Stimulated activated naive CD8-positive, alpha-beta T cell treated with anti-CD3 and anti-CD28 coated beads, Interleukin-15, Interleukin-2, amounts not matched to agents 100 ng/mL and 50 ng/mL, for 24 hours (primary cell): ENCODE results near the gene CIAPIN1.
"Not testable (repeated sequence)": the region's sequence is repeated elsewhere in the genome, so short reads cannot be mapped to it uniquely, and the experiment has no call there.

Source experiments
- H3K27ac Mint-ChIP-seq: one replicate; pipeline ENCODE4 v1.8.0; 2021; ENCODE audit warnings: mild to moderate bottlenecking, mixed read lengths
- H3K27me3 Mint-ChIP-seq: one replicate; pipeline ENCODE4 v1.8.0; 2021; ENCODE audit warnings: mixed read lengths
- H3K36me3 Mint-ChIP-seq: one replicate; pipeline ENCODE4 v1.8.0; 2021; ENCODE audit warnings: low read depth, mixed read lengths
- H3K4me1 Mint-ChIP-seq: one replicate; pipeline ENCODE4 v1.8.0; 2021; ENCODE audit warnings: low read depth, mixed read lengths
- H3K4me3 Mint-ChIP-seq: one replicate; pipeline ENCODE4 v1.8.0; 2021; ENCODE audit warnings: mild to moderate bottlenecking, mixed read lengths
- H3K9me3 Mint-ChIP-seq: one replicate; pipeline ENCODE4 v1.8.0; 2021; ENCODE audit warnings: mixed read lengths

Gene CIAPIN1

DNA sequence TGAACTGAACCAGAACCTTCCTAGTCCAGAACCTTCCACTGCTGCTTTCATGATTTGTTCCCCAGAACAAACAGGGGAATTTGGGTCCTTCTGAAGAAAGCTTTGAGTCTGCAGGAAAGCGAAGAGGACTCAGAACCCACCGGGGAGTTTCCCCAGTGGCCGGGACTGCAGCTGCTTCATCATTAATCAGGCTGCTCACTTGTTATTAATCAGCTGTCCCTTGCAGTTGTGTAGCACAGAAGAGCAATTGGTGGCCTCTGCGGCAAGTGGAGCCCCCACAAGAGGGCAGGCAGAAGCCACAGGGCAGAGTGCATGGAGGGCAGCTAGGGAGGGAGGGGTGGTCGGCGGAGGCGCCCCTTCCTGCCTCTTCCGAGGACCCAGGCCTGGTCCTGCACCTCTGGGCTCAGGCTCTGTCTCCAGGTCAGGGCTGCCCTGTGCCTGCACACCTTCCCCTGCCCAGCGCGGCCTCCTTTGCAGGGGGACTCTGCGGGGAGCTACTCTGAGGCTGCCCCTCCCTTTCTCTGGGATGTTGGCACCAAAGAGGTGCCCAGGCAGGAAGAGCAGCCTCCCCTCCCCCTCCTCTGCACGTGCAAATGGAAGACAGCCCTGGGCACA, 35.7 kb downstream of the CIAPIN1 start:
- Mint-ChIP-seq H3K4me1 (peaks cover 21% of the 10 kb centered on the region), H3K27ac (no peak overlapping the region), H3K4me3 (no peak overlapping the region)

DNA sequence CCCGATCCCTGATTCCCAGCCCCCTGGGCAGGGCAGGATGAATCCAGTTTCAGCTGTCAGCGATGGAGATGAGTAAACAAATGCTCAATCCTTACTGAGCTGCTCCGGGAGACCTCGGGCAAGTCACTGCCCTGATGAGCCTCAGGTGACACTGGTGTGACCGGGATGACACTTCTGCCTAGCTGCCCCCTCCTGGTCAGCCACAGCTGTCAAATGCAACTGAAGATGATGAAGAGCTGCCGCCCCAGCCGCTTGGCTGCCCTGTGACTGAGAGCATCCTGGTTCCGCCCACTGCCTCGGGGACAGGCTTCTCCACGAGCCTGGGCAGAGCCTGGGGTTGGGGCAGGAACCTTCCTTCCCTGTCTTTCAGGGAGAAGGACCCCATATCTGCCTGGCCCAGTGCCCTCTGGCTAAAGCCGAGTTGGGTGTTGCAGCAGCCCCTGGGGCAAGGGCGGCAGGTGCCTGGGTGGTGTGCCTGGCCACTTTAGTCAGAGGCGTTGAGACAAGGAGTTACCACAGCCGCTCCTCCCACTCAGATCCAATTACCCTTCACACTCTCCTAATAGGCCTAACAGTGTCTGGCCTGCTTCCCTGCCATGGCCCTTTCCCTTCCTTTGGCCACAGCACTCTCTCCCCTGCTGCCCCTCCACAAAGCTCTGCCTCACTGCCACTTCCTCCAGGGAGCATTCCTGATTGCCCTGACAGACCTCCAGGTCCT, 37.2 kb downstream of the CIAPIN1 start:
- H3K27me3 Mint-ChIP-seq, result no peaks in the 10 kb centered on the region
- H3K36me3 Mint-ChIP-seq, result no peaks in the 10 kb centered on the region
- no peaks in the 10 kb centered on the region for H3K9me3 Mint-ChIP-seq
- peak overlapping the region; percentile 18 for H3K27ac Mint-ChIP-seq
- H3K4me3 Mint-ChIP-seq, result no peak overlapping the region
- peaks cover 21% of the 10 kb centered on the region for H3K4me1 Mint-ChIP-seq

More for the DNA sequence above, 35.7 kb downstream of the CIAPIN1 start:
- Mint-ChIP-seq H3K36me3 (no peaks in the 10 kb centered on the region), H3K27me3 (no peaks in the 10 kb centered on the region), H3K9me3 (no peaks in the 10 kb centered on the region)

DNA sequence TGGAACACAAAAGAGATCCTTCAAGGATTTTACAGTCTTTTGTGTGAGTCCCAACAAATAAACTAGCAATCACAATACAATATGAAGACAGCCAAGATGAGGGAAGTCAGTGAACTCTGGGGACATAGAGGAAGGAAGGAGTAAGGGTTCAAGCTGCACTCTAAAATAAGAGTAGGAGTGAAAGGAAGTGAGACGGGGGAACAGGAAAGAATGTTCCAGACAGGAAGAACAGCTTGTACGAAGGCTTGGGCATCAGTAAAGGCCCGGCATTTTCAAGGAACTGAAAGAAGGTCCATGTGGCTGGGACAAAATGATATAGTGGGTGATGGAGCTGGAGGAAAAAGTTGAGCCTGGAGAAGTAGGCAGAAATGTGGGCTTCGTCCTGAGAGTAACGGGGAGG, 38.1 kb downstream of the CIAPIN1 start:
- Mint-ChIP-seq H3K9me3 (no peaks in the 10 kb centered on the region), H3K27ac (no peak overlapping the region), H3K4me3 (no peak overlapping the region), H3K4me1 (peaks cover 22% of the 10 kb centered on the region), H3K36me3 (no peaks in the 10 kb centered on the region), H3K27me3 (no peaks in the 10 kb centered on the region)

DNA sequence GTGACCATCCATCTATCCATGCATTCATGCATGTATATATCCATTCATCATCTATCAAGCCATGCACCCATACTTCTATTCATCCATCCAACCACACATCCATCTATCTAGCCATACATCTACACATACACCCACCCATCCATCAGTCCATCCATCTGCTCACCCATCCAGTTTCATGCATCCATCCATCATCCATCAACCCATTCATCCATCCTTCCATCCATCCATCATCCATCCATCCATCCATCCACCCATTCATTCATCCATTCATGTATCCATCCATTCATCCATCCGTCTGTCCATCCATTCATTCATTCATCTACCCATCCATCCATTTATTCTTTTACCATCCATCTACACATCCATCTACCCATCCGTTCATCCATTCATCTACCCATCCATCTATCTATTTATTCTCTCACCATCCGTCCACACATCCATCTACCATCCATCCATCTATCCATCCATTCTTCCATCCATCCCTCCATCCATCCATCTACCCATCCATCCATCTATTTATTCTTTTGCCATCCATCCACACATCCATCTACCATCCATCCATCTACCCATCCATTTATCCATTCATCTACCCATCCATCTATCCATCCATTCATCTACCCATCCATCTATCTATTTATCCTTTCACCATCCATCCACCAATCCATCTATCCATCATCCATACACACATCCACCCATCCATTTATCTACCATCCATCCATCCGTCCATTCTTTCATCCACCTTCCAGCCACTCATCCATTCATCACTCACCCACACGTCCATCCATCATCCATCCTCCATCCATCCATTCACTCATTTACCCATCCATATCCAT, 39.4 kb downstream of the CIAPIN1 start:
- no peaks in the 10 kb centered on the region for H3K36me3 Mint-ChIP-seq
- no peak overlapping the region for H3K4me3 Mint-ChIP-seq
- no peak overlapping the region for H3K27ac Mint-ChIP-seq
- no peaks in the 10 kb centered on the region for H3K9me3 Mint-ChIP-seq
- peaks cover 14% of the 10 kb centered on the region for H3K4me1 Mint-ChIP-seq
- H3K27me3 Mint-ChIP-seq, result no peaks in the 10 kb centered on the region

DNA sequence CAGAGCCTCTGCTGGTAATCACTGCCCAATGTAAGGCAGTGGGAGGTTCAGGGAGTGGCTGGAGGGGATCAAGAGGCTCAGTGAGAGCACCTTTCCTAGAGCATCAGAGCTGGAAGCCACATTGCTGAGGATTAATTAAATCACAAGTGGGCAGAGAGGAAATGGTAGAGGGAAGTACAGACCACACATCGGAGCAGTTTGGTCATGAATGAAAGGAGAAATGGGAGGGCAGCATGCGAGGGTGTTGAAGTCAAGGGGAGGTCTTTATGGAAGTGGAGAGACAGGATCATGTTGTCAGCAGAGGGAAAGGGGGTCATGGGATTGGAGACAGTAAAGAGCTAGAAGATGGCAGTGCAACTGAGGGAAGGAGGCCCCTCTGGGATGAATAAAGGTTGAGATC, 40.3 kb downstream of the CIAPIN1 start:
- no peaks in the 10 kb centered on the region for H3K27me3 Mint-ChIP-seq
- no peak overlapping the region for H3K27ac Mint-ChIP-seq
- H3K4me3 Mint-ChIP-seq, result no peak overlapping the region
- H3K9me3 Mint-ChIP-seq, result no peaks in the 10 kb centered on the region
- H3K36me3 Mint-ChIP-seq, result no peaks in the 10 kb centered on the region
- peaks cover 14% of the 10 kb centered on the region for H3K4me1 Mint-ChIP-seq

DNA sequence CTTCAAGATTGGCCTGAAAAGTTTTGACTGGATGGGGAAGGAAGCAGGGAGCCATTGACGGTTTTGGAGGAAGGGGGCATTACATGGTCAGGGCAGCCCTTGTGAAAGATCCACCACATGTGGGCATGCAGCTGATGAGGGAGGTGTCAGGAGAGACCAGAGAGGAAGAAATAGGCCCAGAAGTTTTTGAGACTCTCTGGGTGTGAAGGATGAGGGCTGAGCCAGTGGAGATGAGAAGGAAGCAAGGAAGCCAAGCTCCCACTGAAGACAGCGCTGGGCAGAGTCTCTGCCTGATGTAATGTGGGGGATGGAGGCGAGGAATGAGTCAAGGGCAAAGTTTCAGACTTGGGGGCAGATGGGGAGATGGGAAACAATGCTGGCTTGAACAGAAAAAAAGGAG, 42.1 kb downstream of the CIAPIN1 start:
- no peaks in the 10 kb centered on the region for H3K27me3 Mint-ChIP-seq
- H3K4me1 Mint-ChIP-seq, result peaks cover 10% of the 10 kb centered on the region
- H3K9me3 Mint-ChIP-seq, result no peaks in the 10 kb centered on the region
- H3K4me3 Mint-ChIP-seq, result no peak overlapping the region
- H3K36me3 Mint-ChIP-seq, result no peaks in the 10 kb centered on the region
- H3K27ac Mint-ChIP-seq, result no peak overlapping the region

DNA sequence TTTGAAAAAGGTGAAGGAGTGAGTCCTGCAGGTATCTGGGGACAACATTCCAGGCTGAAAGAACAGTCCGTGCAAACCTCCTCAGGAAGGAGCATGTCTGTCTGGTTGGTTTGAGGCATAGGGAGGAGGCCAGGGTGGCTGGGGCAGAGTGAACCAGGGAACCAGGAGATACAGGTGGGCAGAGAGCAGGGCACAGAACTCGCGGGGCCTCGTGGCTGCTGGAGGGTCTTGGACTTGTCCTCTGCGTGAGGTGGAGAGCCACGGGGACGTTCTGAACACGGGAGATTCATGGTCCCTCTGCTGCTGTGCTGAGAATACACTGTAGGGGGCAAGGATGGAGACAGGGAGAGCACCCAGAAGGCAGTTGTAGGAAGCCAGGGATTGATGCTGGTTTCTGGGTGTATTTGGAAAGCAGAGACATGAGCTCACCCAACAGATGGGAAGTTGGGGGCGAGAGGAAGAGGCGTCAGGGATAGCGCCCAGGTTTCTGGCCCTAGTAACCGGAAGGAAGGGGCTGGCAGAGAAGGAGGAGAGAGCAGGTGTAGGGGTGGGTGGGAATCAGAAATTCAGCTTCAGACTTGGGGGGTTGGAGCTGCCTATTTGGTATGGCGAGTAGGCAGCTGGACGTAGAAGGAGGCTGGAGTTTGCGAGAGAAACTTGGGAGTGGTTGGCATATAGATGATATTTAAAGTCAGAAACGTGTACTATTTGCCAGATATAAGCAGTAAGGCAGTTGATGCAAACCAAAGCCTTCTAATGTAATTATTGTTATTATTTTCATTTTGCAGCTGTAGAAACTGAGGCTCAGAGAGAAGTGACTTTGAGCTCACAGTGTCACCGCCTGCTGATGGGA, 43.0 kb downstream of the CIAPIN1 start, which contains the start of gene CCL17:
TSS of gene CCL17 (plus strand) at position 803 of the 853 bp plus-strand sequence. CDS start 9,166 bp downstream, outside the sequence.
- Mint-ChIP-seq H3K4me3 (no peak within 1 kb of the TSS), H3K36me3 (no peaks in the 10 kb centered on the region), H3K4me1 (peaks cover 10% of the 10 kb centered on the region), H3K27ac (no peak within 1 kb of the TSS), H3K27me3 (no peaks in the 10 kb centered on the region), H3K9me3 (no peaks in the 10 kb centered on the region)

DNA sequence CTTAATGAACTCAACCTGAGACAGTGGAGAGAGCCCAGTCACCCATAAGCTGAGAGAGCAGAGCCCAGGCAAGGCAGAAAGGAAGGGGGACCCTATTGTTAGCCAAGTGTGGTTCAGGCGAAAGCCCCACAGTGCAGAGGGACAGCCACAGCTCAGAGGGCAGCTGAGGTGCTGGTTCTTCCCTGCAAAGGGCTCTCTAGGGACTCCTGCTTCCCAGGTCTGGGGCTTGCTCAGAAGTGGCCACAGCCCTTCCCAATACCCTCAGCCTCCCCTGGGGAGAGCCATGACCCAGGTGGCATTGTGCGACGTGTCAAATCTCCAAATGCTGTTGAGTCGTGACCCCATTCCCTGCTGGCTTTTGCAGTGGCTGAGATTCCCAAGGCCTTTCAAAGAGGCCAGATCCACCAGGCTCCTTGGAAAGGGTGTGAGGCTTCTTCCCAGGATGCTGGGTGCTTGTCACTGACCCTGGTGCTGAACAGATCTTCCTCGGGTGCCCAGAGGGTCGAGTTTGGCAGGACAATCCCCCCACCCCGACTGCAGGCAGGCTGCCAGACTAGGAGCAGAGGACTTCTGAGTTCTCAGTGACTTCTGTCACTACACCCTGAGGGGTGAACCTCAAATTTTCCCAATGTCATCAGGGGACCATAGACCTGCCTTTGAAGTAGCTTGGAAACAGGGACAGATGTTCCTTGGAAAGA, 45.1 kb downstream of the CIAPIN1 start:
- Mint-ChIP-seq H3K4me1 (peaks cover 10% of the 10 kb centered on the region), H3K4me3 (no peak overlapping the region), H3K27ac (no peak overlapping the region), H3K27me3 (no peaks in the 10 kb centered on the region), H3K36me3 (no peaks in the 10 kb centered on the region), H3K9me3 (no peaks in the 10 kb centered on the region)

DNA sequence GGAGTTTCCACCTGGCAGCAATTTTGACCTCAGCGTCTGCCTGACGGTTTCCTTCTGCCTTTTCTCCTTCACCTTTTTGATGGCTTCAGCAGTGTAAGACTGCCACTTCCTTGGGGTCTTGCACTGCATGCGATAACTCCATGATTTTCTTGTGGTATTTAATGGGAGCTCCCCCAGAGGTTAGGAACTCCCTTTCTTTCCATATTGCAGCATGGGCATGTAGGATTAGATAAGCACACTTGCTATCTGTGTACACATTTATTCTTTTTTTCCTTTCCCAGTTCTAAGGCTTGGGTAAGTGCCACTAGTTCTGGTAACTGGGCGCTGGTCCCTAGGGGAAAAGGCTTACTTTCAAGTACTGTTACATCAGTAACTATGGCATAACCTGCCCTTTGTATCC, 49.7 kb downstream of the CIAPIN1 start:
- H3K4me1 Mint-ChIP-seq, H3K27me3 Mint-ChIP-seq, H3K9me3 Mint-ChIP-seq, H3K36me3 Mint-ChIP-seq, H3K4me3 Mint-ChIP-seq, H3K27ac Mint-ChIP-seq: not testable (repeated sequence)

DNA sequence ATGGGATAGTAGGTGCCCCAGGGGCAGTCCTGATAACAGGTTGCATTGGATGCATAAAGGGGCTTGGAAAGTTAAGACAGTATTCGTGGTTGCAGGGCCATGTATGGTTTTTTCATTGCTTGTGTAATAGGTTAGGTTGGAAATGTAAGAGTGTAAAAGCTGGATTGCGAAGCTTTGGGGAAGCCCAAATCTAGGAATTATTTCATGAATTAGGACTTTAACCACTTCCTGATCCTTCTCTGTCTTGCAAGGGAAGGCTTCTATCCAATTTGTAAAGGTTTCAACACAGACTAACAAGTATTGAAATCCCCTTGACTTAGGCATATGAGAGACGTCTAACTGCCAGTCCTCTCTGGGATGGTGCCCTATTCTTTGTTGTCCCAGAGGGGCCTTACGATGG, 50.4 kb downstream of the CIAPIN1 start:
- H3K4me3 Mint-ChIP-seq, result no peak overlapping the region
- H3K27me3 Mint-ChIP-seq, result peaks cover 4% of the 10 kb centered on the region
- H3K9me3 Mint-ChIP-seq, result no peaks in the 10 kb centered on the region
- no peak overlapping the region for H3K27ac Mint-ChIP-seq
- no peaks in the 10 kb centered on the region for H3K36me3 Mint-ChIP-seq
- no peaks in the 10 kb centered on the region for H3K4me1 Mint-ChIP-seq

DNA sequence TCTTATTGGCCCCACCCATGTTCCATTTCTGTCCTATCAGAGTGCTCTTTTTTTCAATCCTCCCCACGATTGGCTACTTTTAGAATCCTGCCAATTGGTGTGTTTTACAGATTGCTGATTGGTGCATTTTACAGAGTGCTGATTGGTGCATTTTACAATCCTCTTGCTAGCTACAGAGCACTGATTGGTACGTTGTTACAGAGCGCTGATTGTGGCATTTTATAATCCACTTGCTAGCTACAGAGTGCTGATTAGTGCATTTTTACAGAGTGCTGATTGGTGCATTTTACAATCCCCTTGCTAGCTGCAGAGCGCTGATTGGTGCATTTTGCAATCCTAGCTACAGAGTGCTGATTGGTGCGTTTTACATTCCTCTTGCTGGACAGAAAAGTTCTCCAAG, 52.2 kb downstream of the CIAPIN1 start:
- no peak overlapping the region for H3K27ac Mint-ChIP-seq
- H3K9me3 Mint-ChIP-seq, result no peaks in the 10 kb centered on the region
- no peaks in the 10 kb centered on the region for H3K36me3 Mint-ChIP-seq
- no peak overlapping the region for H3K4me3 Mint-ChIP-seq
- H3K4me1 Mint-ChIP-seq, result peaks cover 3% of the 10 kb centered on the region
- peaks cover 8% of the 10 kb centered on the region for H3K27me3 Mint-ChIP-seq

DNA sequence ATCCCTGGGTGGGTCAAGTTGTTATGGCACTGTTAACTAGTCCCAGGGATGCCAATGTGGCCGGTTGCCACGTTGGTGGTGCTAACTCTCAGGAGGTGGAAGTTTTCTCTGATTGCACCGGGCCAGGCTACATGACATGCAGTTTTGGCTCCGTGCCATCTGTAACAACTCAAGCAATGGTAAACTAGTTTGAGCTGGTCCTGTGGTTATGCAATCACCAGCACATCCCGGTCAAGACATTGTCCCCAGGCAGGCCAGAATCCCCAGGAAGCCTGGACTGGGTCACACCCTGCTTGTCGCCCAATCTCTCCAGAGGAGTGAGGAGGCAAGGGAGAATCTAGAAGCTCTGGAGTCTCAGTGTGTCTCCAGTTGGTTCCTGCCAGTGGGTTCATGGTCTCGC, 52.7 kb downstream of the CIAPIN1 start:
- no peak overlapping the region for H3K4me3 Mint-ChIP-seq
- peaks cover 3% of the 10 kb centered on the region for H3K4me1 Mint-ChIP-seq
- H3K36me3 Mint-ChIP-seq, result no peaks in the 10 kb centered on the region
- no peaks in the 10 kb centered on the region for H3K9me3 Mint-ChIP-seq
- H3K27me3 Mint-ChIP-seq, result peaks cover 8% of the 10 kb centered on the region
- no peak overlapping the region for H3K27ac Mint-ChIP-seq

DNA sequence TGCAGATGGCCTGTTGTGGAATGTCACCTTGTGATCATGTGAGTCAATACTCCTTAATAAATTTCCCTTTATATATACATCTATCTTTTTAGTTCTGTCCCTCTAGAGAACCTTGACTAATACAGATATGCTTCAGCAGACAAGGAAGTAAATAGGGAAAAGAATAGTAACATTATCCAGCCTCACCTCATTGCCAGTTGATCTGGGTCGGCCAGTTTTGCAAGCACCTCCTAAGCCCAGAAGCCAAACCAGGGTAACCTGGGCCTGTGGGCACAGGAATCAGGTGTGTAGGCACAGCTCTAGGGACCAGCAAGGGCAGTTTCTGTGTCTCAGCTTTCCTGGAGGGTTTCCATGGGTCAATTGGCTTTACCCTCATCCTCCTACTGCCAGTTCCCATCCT, 54.5 kb downstream of the CIAPIN1 start:
- no peaks in the 10 kb centered on the region for H3K36me3 Mint-ChIP-seq
- H3K27ac Mint-ChIP-seq, result no peak overlapping the region
- peaks cover 13% of the 10 kb centered on the region for H3K4me1 Mint-ChIP-seq
- no peaks in the 10 kb centered on the region for H3K9me3 Mint-ChIP-seq
- H3K4me3 Mint-ChIP-seq, result no peak overlapping the region
- peaks cover 11% of the 10 kb centered on the region for H3K27me3 Mint-ChIP-seq

DNA sequence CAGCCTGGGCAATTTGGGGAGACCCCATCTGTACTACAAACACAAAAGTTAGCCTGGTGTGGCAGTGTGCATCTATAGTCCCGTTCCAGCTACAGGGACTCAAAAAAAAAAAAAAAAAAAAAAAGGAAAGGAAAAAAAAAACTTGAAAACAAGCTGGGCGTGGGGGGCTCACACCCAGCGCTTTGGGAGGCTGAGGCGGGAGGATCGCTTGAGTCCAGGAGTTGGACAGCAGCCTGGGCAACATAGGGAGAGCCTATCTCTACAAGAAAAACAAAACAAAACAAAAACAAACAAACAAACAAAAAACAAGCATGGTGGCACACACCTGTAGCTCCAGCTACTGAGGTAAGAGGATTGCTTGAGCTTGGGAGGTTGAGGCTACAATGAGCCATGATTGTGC, 55.5 kb downstream of the CIAPIN1 start:
- Mint-ChIP-seq H3K27ac (no peak overlapping the region), H3K4me1 (peaks cover 13% of the 10 kb centered on the region), H3K9me3 (no peaks in the 10 kb centered on the region), H3K4me3 (no peak overlapping the region), H3K36me3 (no peaks in the 10 kb centered on the region), H3K27me3 (peaks cover 11% of the 10 kb centered on the region)
